COLO668 (cell line): Measurements from ENCODE around the gene KIAA2012.

Experiments used
- DNase-seq: peaks from one replicate; lab custom pipeline; 2025; ENCODE audit not compliant: unreplicated experiment; lab: John Stamatoyannopoulos, UW

Gene KIAA2012

GRCh38 chr2:202042444-202042843, 30.6 kb upstream of the KIAA2012 start:
- DNase-seq = no peak

GRCh38 chr2:202043475-202043874, 29.6 kb upstream of the KIAA2012 start:
- no peak for DNase-seq

DNA sequence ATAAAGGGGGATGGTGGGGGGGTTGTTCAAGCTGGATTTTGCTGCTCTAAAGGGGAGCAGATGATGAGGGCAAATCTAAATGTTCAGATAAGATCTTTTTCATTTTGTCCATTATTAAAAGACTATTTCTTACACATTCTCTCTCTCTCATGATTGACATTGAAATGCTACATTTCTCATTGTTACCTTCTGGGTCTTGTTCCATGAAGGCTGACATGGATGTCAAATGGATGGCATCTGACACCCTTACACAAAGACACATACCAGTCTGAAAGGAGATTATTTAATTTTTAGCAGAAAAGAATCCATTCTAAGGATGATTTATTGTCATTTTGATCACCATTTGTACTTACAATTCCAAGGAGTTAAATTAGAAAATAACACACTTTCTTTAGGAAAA, 28.3 kb upstream of the KIAA2012 start:
- no peak for DNase-seq

- DNase-seq = no peak
These were observed 26.5 kb upstream of the KIAA2012 start for GRCh38 chr2:202046572-202046971.

GRCh38 chr2:202049092-202049728, 23.8 kb upstream of the KIAA2012 start:
- no peak for DNase-seq

DNA sequence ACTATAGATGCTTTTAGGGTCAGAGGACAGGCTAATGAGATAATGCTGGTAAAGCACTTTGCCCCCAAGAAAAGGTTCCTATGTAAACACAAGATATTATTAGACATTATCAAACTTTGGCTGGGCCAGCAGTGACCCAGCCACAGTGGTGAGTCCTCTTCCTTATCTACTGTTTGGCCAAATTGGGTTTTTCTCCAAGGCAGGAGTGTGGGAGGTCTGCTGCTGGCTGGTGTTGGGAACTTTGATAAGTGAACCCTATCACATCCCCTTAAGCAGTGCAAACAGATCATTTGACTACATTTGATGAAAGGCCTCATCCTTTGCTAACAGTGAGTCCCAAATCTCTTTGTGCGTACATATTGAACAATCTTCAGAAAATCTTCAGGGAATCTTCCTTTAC, 23.2 kb upstream of the KIAA2012 start:
- DNase-seq = no peak

- no peak for DNase-seq
These were observed 22.4 kb upstream of the KIAA2012 start for GRCh38 chr2:202050652-202051051.

- DNase-seq = no peak
These were observed 21.4 kb upstream of the KIAA2012 start for GRCh38 chr2:202051499-202052161.

- DNase-seq = no peak
These were observed 20.8 kb upstream of the KIAA2012 start for GRCh38 chr2:202052235-202052634.

DNA sequence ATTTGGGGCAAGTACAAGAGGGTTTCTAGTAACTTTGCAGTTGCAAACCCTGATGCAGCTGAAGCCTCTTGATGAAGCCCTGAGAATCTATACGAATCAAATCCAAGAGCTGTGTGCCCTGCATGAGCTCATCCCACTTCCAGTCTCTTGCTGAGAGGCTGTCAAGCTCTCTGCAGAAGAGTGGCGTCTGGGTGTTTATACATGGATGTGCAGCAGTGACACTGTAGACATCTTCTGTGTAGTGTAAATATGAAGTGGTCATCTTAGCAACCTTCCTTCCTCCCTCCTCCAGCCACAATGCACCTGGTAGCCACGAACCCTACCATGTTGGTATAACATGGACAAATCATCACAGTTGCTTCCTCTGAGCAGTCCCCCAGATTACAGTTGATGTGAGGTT, 18.4 kb upstream of the KIAA2012 start:
- DNase-seq = no peak

DNA sequence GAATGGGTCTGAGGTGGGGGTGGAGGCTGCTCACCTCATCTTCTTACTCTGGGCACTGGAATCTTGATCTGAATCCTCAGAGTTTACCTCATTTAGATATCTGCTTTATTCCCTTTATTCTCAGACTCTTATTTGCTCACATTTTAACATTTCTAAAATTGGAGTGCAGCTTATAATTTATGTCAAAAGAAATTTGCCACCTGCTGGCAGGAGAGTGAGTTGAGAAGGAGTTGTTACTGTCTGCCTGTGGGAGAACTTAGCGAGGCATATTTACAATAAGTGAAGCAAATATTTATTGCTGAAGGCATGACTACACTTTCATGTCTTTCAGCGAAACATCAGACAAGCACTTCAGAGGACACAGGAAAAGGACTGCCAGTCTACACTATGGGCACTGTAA, 16.4 kb upstream of the KIAA2012 start:
- no peak for DNase-seq

DNA sequence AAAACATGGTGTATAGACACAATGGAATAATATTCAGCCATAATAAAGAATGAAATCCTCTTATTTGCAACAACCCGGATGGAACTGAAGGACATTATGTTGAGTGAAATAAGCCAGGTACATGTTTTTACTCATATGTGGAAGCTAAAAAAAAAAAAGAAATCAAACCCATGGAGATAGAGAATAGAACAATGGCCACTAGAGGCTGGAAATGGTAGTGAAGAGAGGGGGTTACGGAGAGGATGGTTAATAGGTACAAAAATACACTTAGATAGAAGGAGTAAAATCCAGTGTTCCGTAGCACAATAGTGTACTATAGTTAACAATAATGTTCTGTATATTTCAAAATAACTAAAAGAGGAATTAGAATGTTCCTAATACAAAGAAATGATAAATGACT, 12.8 kb upstream of the KIAA2012 start:
- no peak for DNase-seq

- DNase-seq = no peak
These were observed 11.4 kb upstream of the KIAA2012 start for GRCh38 chr2:202061695-202062094.

- no peak for DNase-seq
These were observed 8.7 kb upstream of the KIAA2012 start for GRCh38 chr2:202064171-202064880.

DNA sequence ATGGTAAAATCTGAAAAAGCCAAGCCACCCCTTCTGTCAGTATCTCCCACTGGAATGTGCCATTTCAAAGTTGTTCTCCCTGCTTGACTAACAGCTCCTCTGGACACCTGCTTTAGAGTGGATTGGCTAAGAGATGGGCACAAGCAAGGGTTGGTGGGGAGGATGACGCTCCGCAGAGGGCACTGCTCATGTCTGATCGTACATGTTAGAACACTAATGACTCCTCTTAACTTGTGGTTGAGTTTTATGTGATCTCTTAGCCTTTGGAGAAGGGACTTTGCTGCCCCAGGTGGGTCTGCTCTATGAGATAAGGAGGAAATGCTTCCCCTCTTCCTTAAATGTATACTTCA, 8.2 kb upstream of the KIAA2012 start:
- DNase-seq = no peak

- DNase-seq = no peak
These were observed 7.2 kb upstream of the KIAA2012 start for GRCh38 chr2:202065876-202066275.

DNA sequence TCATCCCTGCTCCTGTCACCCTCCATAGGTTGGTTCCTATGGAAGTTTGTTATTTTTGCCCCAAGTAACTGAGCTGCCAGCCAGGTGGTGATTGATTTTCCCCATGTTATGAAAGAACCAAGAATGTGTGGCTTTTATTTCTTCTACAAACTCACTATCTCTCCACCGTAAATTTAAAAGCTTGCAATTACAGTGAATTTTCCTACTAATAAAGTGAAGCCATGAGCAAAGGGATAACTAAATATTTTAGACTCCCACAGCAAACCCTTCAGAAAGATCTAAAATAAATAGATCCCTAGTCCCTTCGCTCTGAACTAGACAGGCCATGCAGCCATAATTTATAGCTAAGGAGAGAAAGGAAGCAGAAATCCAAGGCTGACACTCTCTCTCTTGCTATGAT, 6.2 kb upstream of the KIAA2012 start:
- DNase-seq = no peak

- no peak for DNase-seq
These were observed 5.5 kb upstream of the KIAA2012 start for GRCh38 chr2:202067589-202067988.

- DNase-seq = no peak
These were observed 3.6 kb upstream of the KIAA2012 start for GRCh38 chr2:202069170-202070067.

DNA sequence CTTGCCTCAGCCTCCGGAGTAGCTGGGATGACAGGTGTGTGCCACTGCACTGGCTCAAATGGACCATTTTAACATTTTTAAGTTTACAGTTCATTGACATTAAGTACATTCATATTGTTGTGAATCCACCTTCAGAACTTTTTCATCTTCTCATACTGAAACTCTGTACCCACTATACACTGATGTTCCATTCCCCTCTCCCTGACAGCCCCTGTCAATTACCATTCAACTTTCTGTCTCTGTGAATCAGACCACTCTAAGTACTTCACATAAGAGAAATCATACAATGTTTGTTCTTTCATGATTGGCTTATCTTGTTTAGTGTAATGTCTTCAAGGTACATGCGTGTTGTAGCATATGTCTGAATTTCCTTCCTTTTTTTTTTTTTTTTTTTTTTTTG, 1.9 kb upstream of the KIAA2012 start:
- no peak for DNase-seq

DNA sequence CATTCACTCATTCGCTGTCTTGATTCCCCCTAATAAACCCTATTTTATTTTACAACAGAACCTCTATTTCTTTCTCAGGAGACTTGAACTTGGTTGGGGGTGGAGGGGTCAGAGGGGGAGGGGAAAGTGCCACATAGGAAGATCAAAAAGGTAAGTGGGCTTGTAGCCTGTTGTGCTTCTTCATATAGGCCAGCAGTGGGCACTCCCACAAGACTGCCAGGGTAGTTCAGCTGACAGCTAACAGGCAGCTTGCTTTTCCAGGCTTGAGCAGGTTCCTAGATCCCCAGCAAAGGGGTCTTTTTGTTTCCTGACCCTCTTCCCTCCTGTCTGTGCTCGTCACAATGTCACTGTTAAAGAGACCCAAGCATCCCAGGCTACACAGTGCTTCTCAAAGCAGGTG, 829 bp upstream of the KIAA2012 start:
- no peak for DNase-seq

DNA sequence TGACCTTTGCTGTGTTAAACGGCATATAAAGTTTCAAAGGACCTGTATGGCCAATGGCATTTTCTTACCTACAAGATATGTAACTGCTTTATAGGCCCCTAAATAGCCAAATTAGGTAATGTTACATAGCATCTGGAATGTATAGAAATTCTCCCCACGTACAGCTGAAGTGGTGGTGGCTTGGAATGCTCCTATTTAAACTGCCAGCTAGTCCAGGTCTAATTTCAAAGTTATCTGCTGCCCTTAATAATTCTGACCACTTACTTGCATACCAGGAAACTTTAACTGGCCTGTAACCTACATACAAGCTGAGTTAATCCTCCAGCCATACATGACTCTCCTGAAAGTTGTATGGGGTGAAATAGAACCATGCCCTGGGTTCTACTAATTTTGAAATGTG, 1.3 kb downstream of the KIAA2012 start:
- no peak for DNase-seq
